ENCODE results near the gene WFS1.

WFS1 gene

DNA sequence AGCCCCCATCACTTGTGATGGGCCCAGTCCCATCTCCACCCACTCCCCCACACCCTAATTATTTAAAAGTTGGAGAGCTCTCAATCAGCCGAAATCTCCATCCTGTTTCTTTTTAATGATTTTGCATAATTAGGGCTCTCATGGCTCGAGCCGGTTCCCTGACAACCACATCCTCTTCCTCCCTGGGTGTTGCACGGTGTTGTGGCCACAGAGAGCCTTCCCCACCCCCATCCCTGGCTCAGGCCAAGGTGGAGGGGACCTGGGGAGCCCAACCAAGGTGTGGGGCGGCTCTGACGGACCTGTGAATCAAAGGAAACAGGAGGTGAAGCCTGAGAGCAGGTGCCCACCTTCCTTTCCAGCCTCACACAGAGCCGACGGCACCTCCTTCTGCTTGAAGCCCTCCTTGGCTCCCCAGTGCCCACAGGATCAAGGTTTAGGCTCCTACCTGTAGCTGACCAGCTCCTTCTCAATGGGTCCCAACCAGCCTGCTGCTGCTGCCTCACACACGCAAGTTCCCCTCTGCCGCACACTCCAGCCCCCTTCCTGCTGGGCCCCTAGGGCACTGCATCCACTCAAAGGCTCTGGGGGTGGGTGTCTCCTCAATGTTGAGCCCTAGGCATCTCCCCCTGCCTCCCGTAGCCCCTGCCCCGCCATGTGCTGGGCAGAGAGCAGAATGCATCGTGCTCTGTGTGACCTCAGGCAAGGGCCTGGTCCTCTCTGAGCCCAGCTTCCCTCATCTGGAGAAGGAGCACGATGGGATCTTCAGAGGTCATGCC is 68.7 kb downstream of the WFS1 start:
- Histone ChIP-seq H3K27ac (no peak overlapping the region), H3K4me1 (ENCODE audit: control insufficient read depth in 1 of 2, insufficient read depth in 1 of 2, low read depth in 1 of 2, low read length in 1 of 2) (no peaks in the 10 kb centered on the region), H3K4me3 (ENCODE audit: low read depth in 1 of 2, low read length in 1 of 2) (no peak overlapping the region), H3K36me3 (no peaks in the 10 kb centered on the region), H3K27me3 (peaks cover 57% of the 10 kb centered on the region), H3K9me3 (no peaks in the 10 kb centered on the region)
- TF ChIP-seq, protein P1, sequence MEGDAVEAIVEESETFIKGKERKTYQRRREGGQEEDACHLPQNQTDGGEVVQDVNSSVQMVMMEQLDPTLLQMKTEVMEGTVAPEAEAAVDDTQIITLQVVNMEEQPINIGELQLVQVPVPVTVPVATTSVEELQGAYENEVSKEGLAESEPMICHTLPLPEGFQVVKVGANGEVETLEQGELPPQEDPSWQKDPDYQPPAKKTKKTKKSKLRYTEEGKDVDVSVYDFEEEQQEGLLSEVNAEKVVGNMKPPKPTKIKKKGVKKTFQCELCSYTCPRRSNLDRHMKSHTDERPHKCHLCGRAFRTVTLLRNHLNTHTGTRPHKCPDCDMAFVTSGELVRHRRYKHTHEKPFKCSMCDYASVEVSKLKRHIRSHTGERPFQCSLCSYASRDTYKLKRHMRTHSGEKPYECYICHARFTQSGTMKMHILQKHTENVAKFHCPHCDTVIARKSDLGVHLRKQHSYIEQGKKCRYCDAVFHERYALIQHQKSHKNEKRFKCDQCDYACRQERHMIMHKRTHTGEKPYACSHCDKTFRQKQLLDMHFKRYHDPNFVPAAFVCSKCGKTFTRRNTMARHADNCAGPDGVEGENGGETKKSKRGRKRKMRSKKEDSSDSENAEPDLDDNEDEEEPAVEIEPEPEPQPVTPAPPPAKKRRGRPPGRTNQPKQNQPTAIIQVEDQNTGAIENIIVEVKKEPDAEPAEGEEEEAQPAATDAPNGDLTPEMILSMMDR (IDR thresholded peaks at IDR 0.05), result no peak

DNA sequence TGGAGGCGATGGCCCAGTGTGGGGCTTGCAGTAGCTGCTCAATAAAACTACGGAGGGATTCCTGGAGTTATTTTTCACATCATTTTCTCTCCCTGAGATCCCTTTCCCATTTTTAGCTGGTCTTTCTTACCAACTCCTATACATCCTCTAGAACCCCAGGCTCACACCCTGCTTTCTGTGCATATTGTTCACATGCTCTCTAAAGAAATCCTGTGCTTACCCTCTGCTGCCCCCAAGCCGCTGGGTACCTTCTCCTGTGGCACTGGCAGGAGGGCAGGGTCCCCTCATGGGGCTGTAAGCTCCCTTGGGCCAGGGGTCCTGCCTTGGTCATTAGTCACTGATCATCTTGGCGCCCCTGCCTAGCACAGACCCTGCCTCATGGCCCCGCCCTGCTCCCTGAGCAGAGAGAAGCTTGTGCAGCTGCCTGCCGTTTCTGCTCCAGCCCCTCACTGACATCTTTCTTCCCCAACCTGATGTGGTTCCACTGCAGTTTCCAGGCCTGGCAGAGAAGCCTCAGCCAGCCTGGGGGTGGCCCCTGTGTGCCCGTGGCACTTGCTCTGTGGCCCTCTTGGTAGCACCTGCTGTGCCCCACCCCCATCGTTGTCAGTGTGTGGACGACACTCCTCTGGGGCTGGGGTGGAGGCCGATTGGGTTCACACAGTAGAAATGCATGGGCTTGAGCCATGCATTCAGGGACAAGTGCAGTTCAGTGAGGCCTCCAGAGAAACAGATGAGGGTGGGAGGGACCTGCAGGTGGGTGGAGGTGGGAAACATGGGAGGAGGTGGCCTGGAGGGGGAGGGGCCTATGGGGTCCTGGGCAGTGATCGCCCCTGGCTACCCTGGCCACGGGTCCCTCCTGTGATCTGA is 69.5 kb downstream of the WFS1 start:
- no peaks in the 10 kb centered on the region for H3K4me1 ChIP-seq (ENCODE audit: control insufficient read depth in 1 of 2, insufficient read depth in 1 of 2, low read depth in 1 of 2, low read length in 1 of 2)
- H3K36me3 ChIP-seq, result no peaks in the 10 kb centered on the region
- no peak overlapping the region for H3K4me3 ChIP-seq (ENCODE audit: low read depth in 1 of 2, low read length in 1 of 2)
- H3K9me3 ChIP-seq, result no peaks in the 10 kb centered on the region
- peaks cover 57% of the 10 kb centered on the region for H3K27me3 ChIP-seq
- TF ChIP-seq, protein P1 (IDR thresholded peaks at IDR 0.05), result no peak
- H3K27ac ChIP-seq, result no peak overlapping the region

DNA sequence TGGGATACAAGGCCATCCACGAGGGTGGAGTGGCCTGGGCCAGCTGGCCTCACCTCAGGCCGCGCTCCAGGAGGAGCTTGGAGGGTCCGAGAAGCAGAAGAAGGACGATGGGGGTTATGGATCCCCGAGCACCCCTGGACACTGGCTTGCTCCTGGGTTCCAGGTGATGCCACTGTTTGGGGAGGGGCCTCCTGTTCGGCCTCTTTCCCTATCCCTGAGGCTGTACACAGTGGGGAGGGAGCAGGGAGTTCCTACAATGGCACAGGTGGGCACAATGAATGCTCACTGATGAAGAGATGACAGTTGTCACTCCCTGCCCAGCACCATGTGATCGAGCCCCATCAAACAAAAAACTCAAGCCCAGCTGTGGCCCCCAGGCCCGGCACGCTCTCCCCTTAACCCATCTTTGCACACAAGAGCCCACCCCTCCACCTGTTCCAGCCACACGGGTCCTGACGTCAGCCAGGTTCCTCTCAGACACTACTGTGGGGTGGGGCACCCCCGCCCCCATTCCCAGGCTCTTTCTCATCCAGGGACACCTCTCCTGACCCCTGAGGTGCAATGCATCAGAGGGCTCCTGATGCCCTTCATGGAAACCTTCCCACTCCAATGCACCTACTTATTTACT is 70.3 kb downstream of the WFS1 start:
- Histone ChIP-seq H3K9me3 (no peaks in the 10 kb centered on the region), H3K4me1 (ENCODE audit: control insufficient read depth in 1 of 2, insufficient read depth in 1 of 2, low read depth in 1 of 2, low read length in 1 of 2) (no peaks in the 10 kb centered on the region), H3K27me3 (peaks cover 55% of the 10 kb centered on the region), H3K27ac (no peak overlapping the region), H3K4me3 (ENCODE audit: low read depth in 1 of 2, low read length in 1 of 2) (no peak overlapping the region), H3K36me3 (no peaks in the 10 kb centered on the region)
- TF ChIP-seq, protein P1 (IDR thresholded peaks at IDR 0.05), result no peak

DNA sequence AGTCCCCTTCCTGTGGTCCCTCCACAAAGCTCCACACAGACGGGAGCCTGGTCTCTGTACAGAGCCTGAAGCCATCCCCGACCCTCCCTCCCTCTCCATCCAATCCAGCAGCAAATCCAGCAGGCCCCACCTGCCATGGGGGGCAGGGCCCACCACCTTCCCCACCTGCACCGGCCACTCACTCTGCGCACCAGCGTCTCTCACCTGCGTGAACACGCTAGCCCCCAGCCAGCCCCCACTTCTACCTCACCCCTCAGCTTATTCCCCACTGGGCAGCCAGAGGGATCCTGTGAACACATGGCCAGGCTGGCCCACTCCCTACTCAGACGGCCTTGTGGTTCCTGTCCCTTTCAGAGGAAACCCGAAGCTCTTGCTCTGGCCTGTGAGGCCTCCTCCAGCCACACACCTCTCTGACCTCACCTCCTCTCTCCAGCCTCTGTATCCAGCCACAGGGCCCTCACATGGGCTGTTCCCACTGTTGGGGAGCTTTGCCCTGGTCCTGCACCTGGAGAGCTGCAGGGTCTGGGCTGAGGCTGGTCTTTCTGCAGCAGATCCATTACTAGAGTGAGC is 70.9 kb downstream of the WFS1 start:
- Histone ChIP-seq H3K4me1 (ENCODE audit: control insufficient read depth in 1 of 2, insufficient read depth in 1 of 2, low read depth in 1 of 2, low read length in 1 of 2) (no peaks in the 10 kb centered on the region), H3K27ac (no peak overlapping the region), H3K36me3 (no peaks in the 10 kb centered on the region), H3K4me3 (ENCODE audit: low read depth in 1 of 2, low read length in 1 of 2) (no peak overlapping the region), H3K9me3 (no peaks in the 10 kb centered on the region), H3K27me3 (peaks cover 49% of the 10 kb centered on the region)
- TF ChIP-seq, protein P1 (IDR thresholded peaks at IDR 0.05), result no peak

GRCh38 chr4:6341696-6342095 is 72.0 kb downstream of the WFS1 start:
- H3K27me3 ChIP-seq, result peaks cover 43% of the 10 kb centered on the region
- TF ChIP-seq, protein P1 (IDR thresholded peaks at IDR 0.05), result no peak
- no peak overlapping the region for H3K27ac ChIP-seq
- H3K4me1 ChIP-seq (ENCODE audit: control insufficient read depth in 1 of 2, insufficient read depth in 1 of 2, low read depth in 1 of 2, low read length in 1 of 2), result no peaks in the 10 kb centered on the region
- no peaks in the 10 kb centered on the region for H3K9me3 ChIP-seq
- no peaks in the 10 kb centered on the region for H3K36me3 ChIP-seq
- no peak overlapping the region for H3K4me3 ChIP-seq (ENCODE audit: low read depth in 1 of 2, low read length in 1 of 2)
